Right cardiac atrium (tissue), 5 donors: ENCODE results near the gene GSC. TPM values are rescaled to one million over a fixed set of nuclear protein-coding genes. Genes with fewer than 3 reads are reported as not detected.

ENCODE experiments used
- ATAC-seq, 2 donors: fragments of 200-7000 bp; cut with Tn5 transposase; one replicate each; pipeline versions ENCODE4 v1.8.0 to v1.9.1; 2020; ENCODE audit warnings: moderate library complexity in 2 of 2, mild to moderate bottlenecking in 1 of 2
- DNase-seq, 3 donors: peaks; one replicate each; pipeline ENCODE4 v3.0.0-alpha.2; 2020
- H3K27ac ChIP-seq: one replicate; pipeline ENCODE4 v1.5.1; 2013; ENCODE audit warnings: mild to moderate bottlenecking, low read length, control low read depth, moderate library complexity
- H3K27me3 ChIP-seq: one replicate; pipeline ENCODE4 v1.6.1; 2013; ENCODE audit not compliant: control insufficient read depth, insufficient read depth
- H3K4me1 ChIP-seq: one replicate; pipeline ENCODE4 v1.6.1; 2013; ENCODE audit warnings: low read length; ENCODE audit not compliant: control insufficient read depth, insufficient read depth
- H3K4me3 ChIP-seq: one replicate; pipeline ENCODE4 v1.5.1; 2013; ENCODE audit warnings: low read length, control low read depth
- H3K9me3 ChIP-seq: one replicate; pipeline ENCODE4 v1.6.1; 2013; ENCODE audit warnings: low read length; ENCODE audit not compliant: control insufficient read depth
- WGBS: extraction: QIAGEN DNeasy Blood & Tissue Kit; methylation state at CpG from one replicate; pipeline ENCODE4 v1.1.7; 2013; 5-methylcytosine and 5-hydroxymethylcytosine counted together
- intact Hi-C, 4 donors: fragments of 100-400 bp; cut with DNase I; formaldehyde crosslinking; loops; one replicate each; pipeline versions ENCODE4 v1.11.0 to v1.14.0; 2022 to 2023
- polyA plus RNA-seq: library from polyadenylated mRNA; stranded (reverse); fragments of 200-250 nt; gene quantifications from one replicate; pipeline ENCODE4 v1.2.3, GENCODE V29; 2013
- total RNA-seq, 4 donors: library from RNA; stranded (reverse); fragmentation: NEBNext Ultra II Directional; extraction: Animal tissue kit (Norgen Biotek cat#: 25700); gene quantifications; one replicate each; pipeline ENCODE4 v1.2.1, GENCODE V29; 2021
- donor health status: healthy with polysubstance abuse.
- donor health status: DM: no; HTN: yes; CAD: no.
- donor health status: DM: no; HTN: no; CAD: no.
- donor health status: DM: no; HTN: yes; CAD: no; lungs with severe emphysema.
- donor health status: DM: yes; HTN: yes; CAD: no.

Gene GSC
- total and polyA plus RNA-seq, 5 donors, result 0.14 TPM; not detected in 4

DNA sequence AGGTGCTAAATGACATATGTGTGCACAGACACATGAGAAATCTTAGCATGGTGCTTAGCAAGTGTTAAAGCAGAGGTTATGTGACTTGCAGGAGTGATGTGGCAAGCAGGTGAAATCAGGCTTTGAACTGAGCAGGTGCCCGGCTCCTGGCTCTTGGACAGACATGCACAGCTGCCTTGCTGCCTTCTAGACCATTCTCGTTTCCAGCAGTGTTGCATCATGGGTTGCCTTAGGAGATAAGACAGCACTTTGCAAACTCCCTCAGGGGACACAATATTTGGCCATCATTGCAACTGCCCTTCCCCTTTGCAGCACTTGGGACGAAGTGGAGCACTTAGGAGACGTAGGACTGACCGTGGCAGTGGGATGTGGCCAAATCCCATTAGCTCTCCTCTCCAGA lies 17.2 kb upstream of the GSC start:
- WGBS, result 33% methylated on average over 5 of the region's 5 CpGs
- ATAC-seq, result no peak
- Histone ChIP-seq H3K27me3 (no peaks in the 10 kb centered on the region), H3K27ac (no peak overlapping the region), H3K4me3 (no peak overlapping the region), H3K9me3 (no peaks in the 10 kb centered on the region), H3K4me1 (no peaks in the 10 kb centered on the region)
- intact Hi-C loops, result no loop called here
- DNase-seq, result no peak

DNA sequence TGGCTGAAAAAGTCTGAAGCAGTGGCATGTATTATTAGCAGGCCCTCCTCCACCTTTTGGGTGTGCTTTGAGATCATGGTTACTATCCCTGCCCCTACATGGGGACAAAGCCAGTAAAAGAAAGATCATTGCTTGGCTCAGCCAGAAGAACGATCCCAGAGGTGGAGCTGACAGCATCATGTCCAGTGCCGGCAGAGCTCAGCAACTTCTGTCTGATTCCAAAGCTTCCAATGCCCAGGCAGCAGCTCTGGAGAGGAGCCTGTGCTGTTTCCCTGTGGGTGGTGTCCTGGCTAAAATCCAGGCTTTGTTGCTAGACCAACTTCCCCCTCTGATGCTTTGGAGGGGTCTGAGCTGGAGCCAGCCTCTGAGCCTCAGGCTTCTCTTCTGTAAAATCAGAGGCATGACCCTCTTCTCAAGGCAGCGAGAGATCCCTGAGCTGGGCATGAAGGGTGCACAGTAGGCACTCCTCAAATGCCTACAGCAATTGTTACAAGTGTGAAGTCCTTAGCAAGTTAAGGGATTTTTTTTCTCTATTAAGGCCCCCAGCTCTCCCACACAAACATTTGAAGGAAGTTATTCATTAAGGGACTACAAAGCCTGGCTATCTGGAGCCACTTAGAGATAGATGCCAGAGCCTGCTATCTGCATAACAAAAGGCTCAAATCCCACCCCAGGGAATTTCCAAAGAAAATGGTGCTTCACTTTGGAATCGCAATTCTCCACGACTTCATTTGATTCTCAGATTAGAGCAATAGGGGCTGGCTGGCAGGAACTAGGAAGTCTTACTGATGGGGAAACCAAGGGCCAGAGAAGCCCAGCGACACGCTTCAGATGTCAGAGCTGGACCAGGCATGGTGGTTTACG lies 10.9 kb upstream of the GSC start:
- Histone ChIP-seq H3K9me3 (no peaks in the 10 kb centered on the region), H3K27me3 (peaks cover 4% of the 10 kb centered on the region), H3K4me1 (no peaks in the 10 kb centered on the region), H3K4me3 (no peak overlapping the region), H3K27ac (no peak overlapping the region)
- DNase-seq (no peak), ATAC-seq (no peak)
- intact Hi-C loops, result no loop called here
- 56% methylated on average over 8 of the region's 8 CpGs for WGBS

DNA sequence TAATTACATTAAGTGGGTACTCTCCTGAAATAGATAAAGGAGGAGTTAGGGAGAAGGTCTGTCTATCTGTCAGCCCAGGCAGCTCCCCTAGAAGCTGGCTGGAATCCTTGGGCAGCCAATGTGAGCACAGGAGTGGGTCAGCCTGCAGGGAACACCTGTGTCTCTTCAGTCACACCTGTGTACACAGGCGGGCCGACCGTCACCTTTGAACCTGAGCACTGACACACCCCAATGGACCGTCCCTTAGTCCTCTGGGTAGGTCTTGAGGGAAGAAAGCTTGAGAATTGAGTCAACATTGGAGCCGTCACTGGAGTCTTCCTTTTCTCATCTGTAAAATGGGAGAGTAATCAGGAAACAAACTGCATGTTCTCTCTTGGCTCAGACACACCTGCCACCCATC lies 9.8 kb upstream of the GSC start:
- Histone ChIP-seq H3K4me1 (no peaks in the 10 kb centered on the region), H3K27ac (no peak overlapping the region), H3K9me3 (no peaks in the 10 kb centered on the region), H3K27me3 (peaks cover 4% of the 10 kb centered on the region), H3K4me3 (no peak overlapping the region)
- WGBS, result 81% methylated on average over 5 of the region's 5 CpGs
- ATAC-seq (no peak), DNase-seq (no peak)
- intact Hi-C loops, result no loop called here

DNA sequence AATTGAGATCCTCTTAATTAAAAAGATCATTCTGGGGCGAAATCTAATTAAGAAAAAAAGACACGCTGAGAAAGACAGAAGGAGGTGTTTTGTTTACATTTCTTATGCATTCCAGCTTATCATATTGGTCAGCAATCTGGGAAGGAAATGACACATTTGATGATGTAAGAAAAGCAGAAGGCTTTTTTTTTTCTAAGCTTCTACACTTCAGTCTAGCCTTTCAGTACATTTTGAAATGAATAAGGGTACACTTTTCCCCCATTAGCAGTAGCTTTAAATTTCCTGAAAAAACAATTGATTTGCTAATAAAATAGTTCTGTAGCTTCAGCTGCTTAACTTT lies 5.9 kb upstream of the GSC start:
- intact Hi-C loops, result no loop called here
- WGBS, result 13% methylated on average over 2 of the region's 2 CpGs
- ATAC-seq (no peak), DNase-seq (no peak)
- H3K4me3 ChIP-seq, result no peak overlapping the region
- no peak overlapping the region for H3K27ac ChIP-seq
- H3K27me3 ChIP-seq, result peaks cover 4% of the 10 kb centered on the region
- no peaks in the 10 kb centered on the region for H3K4me1 ChIP-seq
- no peaks in the 10 kb centered on the region for H3K9me3 ChIP-seq

DNA sequence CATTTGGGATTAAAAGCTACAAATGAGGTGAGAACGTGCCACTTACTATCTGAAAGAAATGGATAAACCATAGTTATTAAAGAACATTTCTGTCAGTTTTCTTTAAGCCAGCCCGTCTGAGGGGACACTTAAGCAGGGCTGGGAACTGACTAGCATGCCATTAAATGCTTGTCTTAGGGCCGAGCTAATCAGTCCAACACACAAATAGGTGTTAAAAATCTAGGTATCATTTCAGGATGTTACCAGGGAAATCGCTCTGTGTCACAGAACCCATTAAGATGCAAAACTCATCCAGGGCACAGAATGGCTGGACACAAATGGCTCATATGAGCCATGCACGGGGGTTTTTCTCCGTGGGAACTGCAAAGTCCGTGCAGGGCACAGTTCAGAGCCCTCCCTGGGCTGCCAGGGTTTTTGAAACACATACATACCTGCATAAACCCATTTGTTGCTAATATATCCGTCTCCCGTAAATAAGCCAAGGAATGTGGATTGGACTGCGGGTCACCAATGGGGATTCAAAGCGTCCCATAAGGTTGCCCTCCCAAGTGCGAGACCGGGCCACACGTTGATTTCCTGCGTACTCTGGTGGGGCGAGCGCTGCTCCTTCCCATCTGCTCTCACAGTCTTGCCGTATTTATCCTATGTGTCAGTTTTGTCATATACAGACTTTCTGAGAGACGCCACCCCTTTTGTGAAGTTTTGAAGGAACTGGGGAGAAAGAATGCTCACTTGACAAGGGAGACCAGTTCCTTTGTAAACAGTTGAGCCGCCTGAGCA lies 5.4 kb upstream of the GSC start:
- intact Hi-C loops, result no loop called here
- Histone ChIP-seq H3K4me3 (no peak overlapping the region), H3K27me3 (peaks cover 4% of the 10 kb centered on the region), H3K27ac (no peak overlapping the region), H3K9me3 (no peaks in the 10 kb centered on the region), H3K4me1 (no peaks in the 10 kb centered on the region)
- ATAC-seq, result no peak
- DNase-seq, result no peak
- WGBS, result 14% methylated on average over 20 of the region's 20 CpGs

DNA sequence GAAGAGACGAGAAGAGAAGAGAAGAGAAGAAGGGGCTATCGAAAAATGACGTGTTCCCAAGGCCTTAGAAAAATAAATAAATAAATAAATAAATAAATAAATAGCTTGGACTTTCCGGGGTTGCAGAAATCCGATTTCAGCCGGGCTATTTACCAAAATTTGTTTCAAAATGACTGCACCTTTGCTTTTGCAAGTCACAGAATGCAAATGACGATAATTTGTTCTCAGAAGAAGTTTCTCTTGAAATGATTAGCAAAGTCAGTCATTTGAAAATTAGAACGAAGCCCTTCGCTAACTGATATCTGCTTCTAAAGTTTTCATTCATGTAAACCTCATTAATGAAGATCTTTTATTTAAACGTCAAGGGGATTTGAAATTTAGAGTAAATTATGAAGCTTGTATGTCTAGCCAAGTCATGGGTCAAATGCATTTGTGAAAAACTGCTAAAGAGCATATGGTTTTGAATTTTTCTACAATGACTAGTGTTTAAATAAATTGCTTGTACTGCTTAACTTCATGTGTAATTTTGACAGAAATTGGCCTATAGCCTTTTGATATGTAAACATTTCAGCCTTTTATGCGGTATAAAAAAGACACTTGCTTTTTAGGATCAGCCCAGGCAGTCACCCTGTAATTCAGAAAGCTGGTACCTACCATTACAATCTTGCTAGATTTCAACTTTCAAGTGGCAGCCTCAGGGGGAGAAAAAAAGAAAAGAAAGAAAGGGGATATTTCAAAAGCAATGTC lies 4.6 kb upstream of the GSC start:
- DNase-seq, result no peak
- no peaks in the 10 kb centered on the region for H3K4me1 ChIP-seq
- H3K9me3 ChIP-seq, result no peaks in the 10 kb centered on the region
- no peak for ATAC-seq
- no peak overlapping the region for H3K4me3 ChIP-seq
- peaks cover 4% of the 10 kb centered on the region for H3K27me3 ChIP-seq
- no peak overlapping the region for H3K27ac ChIP-seq
- WGBS, result 12% methylated on average over 11 of the region's 11 CpGs
- intact Hi-C loops, result no loop called here

DNA sequence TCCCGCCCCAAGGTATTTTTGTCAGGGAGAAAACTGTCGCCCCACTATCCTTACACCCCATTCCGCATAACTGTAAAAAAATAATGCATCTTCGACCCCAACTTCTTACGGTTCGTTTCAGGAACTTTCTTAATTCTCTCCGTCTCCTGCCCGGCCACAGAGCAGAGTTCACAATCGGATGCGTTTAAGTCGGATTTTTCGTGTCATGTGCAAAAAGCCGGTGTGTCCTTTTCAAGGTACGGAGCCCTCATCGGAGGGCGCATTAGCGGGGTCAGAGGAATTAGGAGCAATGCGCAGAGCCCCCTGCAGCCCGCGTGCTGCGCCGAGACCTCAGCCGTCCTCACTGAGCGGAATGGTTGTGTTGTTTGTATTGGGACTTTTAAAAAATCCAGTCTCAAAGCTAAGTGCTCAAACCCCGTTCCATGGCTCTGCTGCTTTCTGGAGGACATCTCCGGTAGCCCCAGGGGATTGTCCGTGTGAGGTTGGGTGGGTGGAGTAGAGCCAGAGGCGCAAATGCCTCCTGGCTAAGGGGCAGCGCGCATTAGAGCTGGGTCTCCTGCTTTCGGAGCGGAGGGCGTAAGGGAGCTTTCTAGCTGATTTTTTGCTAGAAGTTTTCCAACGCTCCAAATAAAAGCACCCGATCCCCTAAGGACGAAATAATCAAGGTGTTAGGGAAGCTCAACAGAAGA lies 3.9 kb upstream of the GSC start:
- no peak overlapping the region for H3K4me3 ChIP-seq
- peaks cover 3% of the 10 kb centered on the region for H3K4me1 ChIP-seq
- ATAC-seq, result no peak
- no peak overlapping the region for H3K27ac ChIP-seq
- DNase-seq, result no peak
- 9% methylated on average over 36 of the region's 36 CpGs for WGBS
- H3K27me3 ChIP-seq, result peaks cover 4% of the 10 kb centered on the region
- intact Hi-C loops, result no loop called here
- no peaks in the 10 kb centered on the region for H3K9me3 ChIP-seq

DNA sequence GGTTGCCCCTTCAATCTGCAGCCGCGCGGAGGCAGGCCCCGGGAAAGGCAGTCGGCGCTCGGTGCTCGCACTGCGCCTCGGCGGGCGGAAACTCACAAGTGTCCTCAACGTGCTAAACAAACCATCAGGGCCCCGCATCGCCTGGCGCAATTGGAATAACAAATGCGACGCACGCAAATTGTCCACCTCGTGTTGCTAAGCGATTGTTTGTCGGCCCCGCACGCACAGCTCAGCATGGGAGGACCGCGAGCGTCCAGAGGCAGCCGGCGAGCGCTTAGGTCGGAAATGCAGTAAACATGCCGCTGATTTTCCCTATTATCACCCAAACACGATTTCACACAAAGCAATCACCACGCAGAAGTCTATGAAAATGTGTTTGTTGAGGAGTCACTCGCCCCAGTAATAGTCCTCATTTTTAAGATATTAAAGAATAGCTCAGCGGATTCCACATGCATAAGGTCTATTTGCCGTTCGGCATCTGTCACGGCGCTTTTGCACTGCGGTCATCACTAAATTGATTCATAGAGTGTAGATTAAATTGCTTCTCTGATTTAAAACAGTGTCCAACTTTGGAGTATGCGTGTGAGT lies 3.2 kb upstream of the GSC start:
- 7% methylated on average over 42 of the region's 42 CpGs for WGBS
- Histone ChIP-seq H3K27me3 (peaks cover 4% of the 10 kb centered on the region), H3K4me1 (peaks cover 3% of the 10 kb centered on the region), H3K9me3 (no peaks in the 10 kb centered on the region), H3K4me3 (no peak overlapping the region), H3K27ac (no peak overlapping the region)
- intact Hi-C loops, result no loop called here
- no peak for ATAC-seq
- no peak for DNase-seq

DNA sequence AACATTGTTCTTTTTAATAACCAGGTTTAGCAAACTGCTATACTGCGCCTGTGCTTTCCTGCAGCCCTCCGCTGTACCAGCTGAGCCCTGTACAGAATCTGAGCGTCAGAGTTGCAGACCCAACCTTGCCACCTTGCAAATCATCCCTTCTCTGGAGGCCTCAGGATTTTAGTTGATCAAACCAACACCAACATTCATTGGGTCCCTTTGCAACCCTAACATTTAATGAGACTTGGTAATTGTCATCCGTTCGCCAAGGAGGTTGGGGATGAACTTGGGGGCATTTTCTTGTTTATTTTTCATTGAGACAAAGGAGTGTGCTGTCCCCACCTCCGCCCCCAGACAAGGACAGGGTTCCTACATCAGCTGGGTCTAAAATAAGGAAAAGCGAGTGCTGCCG lies 2.6 kb upstream of the GSC start:
- DNase-seq, result no peak
- no peak for ATAC-seq
- H3K27ac ChIP-seq, result no peak overlapping the region
- no peaks in the 10 kb centered on the region for H3K9me3 ChIP-seq
- no peak overlapping the region for H3K4me3 ChIP-seq
- peaks cover 3% of the 10 kb centered on the region for H3K4me1 ChIP-seq
- intact Hi-C loops, result no loop called here
- 23% methylated on average over 8 of the region's 8 CpGs for WGBS
- peaks cover 4% of the 10 kb centered on the region for H3K27me3 ChIP-seq

DNA sequence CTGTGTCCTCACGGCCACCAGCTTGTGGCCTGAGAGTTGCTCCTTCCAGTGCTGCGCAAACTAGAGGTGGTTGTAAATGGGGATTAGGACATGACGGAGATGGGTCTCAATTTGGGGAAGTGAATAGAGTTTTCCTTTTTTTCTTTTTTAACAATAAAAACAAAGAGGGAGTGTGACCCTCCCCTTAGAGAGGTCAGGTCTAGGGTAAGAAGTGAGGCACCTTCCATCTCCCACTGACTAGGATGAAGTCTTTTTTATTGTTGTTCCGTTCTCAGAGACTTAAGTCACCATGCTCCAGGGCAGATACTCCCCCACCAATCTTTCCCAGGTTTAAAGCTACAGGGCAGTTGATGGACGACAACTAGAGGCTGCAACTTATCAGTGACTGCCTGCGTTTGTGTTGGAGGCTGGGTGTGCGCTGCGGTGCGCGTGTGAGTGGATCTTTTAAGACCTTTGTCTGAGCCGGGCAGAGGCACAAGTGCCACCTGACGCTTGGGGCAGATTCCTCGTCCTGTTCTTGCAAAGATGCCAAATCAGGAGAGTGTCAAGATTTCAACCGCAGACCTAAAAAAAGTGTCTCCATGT lies 2.1 kb upstream of the GSC start:
- H3K27ac ChIP-seq, result no peak overlapping the region
- ATAC-seq (no peak), DNase-seq (no peak)
- intact Hi-C loops, result no loop called here
- H3K9me3 ChIP-seq, result no peaks in the 10 kb centered on the region
- 22% methylated on average over 14 of the region's 14 CpGs for WGBS
- H3K4me3 ChIP-seq, result no peak overlapping the region
- peaks cover 3% of the 10 kb centered on the region for H3K4me1 ChIP-seq
- peaks cover 4% of the 10 kb centered on the region for H3K27me3 ChIP-seq
